ENCODE results near the gene HEYL.

DNA sequence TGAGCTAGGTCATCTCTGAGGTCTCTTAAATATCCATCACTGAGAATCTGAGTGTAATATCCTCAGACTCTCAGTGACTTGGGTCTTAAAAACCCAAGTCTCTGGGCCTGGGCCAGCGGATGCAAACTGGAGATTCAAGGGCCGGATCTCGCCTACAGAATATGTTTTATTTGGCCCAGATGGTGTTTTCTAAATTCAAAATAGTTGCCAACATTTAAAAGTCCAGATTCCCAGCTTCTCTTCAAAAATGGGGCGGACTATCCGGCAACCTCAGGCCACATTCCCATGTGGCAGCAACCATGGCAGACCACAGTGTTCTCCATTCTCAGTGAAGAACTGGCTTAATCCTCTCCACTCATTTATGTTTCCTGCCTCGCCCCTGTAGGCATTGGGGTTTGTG lies 12.7 kb upstream of the HEYL start:
- TF ChIP-seq, protein P1, sequence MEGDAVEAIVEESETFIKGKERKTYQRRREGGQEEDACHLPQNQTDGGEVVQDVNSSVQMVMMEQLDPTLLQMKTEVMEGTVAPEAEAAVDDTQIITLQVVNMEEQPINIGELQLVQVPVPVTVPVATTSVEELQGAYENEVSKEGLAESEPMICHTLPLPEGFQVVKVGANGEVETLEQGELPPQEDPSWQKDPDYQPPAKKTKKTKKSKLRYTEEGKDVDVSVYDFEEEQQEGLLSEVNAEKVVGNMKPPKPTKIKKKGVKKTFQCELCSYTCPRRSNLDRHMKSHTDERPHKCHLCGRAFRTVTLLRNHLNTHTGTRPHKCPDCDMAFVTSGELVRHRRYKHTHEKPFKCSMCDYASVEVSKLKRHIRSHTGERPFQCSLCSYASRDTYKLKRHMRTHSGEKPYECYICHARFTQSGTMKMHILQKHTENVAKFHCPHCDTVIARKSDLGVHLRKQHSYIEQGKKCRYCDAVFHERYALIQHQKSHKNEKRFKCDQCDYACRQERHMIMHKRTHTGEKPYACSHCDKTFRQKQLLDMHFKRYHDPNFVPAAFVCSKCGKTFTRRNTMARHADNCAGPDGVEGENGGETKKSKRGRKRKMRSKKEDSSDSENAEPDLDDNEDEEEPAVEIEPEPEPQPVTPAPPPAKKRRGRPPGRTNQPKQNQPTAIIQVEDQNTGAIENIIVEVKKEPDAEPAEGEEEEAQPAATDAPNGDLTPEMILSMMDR (IDR thresholded peaks at IDR 0.05; ENCODE audit: low read length): no peak
- no peak for TF ChIP-seq EZH2 (optimal IDR thresholded peaks at IDR 0.05; ENCODE audit: low read depth, low read length)

Measured in MM.1S (cell line).